ENCODE measurements around the gene SLC25A13.

SLC25A13 gene

DNA sequence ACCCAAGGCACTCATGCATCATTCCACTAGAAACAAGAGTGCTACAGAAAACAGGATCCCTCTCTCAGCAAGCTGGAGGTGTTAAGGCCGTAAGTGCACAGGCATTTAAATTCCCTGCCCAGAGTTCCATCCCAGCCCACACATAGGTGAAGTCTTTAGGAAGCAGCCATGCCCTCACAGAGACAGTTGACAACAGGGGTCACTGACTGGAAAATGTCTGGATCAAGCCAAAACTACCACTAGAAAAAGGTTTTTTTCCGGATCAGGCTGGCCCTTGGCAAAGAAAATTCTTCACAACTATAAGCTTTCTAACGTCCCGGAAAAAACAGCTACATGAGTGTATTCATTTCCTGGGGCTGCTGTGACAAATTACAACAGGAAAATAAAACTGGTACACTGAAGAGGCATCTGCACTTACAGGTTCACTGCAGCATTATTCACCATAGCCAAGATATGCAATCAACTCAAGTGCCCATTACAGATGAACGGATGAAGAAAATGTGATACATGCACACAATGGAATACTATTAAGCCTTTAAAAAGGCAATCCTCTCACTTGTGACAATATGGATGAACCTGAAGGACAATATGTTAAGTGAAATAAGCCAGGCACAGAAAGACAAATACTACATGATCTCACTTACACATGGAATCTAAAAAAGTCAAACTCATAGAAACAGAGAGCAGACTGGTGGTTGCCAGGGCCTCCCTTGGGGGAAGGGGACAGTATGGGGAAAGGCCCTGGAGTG lies 52.5 kb downstream of the SLC25A13 start:
- Histone ChIP-seq H2BK15ac (ENCODE audit: low read length) (no peak overlapping the region), H2BK12ac (ENCODE audit: low read length) (no peak overlapping the region), H3K27ac (replicated peaks; ENCODE audit: low read length) (no peak overlapping the region), H2BK5ac (ENCODE audit: low read length) (no peak overlapping the region), H3K9ac (ENCODE audit: low read depth, low read length, poor library complexity) (no peak overlapping the region), H4K8ac (ENCODE audit: low read depth, low read length) (no peak overlapping the region), H3K27me3 (ENCODE audit: control insufficient read depth in 3 of 3, insufficient read depth in 3 of 3, low read depth in 1 of 3, low read length in 3 of 3) (no peaks in the 10 kb centered on the region), H3K18ac (ENCODE audit: low read length) (no peak overlapping the region), H3K14ac (ENCODE audit: low read length) (no peak overlapping the region), H3K9me3 (replicated peaks in 1 of 2; ENCODE audit: control insufficient read depth in 2 of 2, insufficient read depth in 1 of 2, low read depth in 1 of 2, low read length in 2 of 2) (no peaks in the 10 kb centered on the region), H2BK120ac (ENCODE audit: low read depth, low read length) (no peak overlapping the region), H2AFZ (ENCODE audit: low read length) (no peak overlapping the region), H3K4me1 (ENCODE audit: control insufficient read depth in 2 of 2, insufficient read depth in 1 of 2, low read depth in 1 of 2, low read length in 2 of 2) (peaks cover 0 to 1% of the 10 kb centered on the region in 2 donors), H3K4ac (ENCODE audit: low read length) (no peak overlapping the region), H3K79me1 (ENCODE audit: low read depth, low read length) (peaks cover 2% of the 10 kb centered on the region), H2AK5ac (ENCODE audit: low read depth, low read length) (no peak overlapping the region), H3K36me3 (replicated peaks in 1 of 2; ENCODE audit: control insufficient read depth in 2 of 2, insufficient read depth in 2 of 2, low read length in 2 of 2) (peaks cover 0 to 41% of the 10 kb centered on the region in 2 donors), H3K4me2 (ENCODE audit: insufficient read depth, low read length, poor library complexity, severe bottlenecking) (no peak overlapping the region), H3K23ac (ENCODE audit: low read depth, low read length, poor library complexity) (no peak overlapping the region), H3K4me3 (ENCODE audit: low read length in 2 of 2) (no peak overlapping the region), H4K91ac (ENCODE audit: low read depth, low read length, poor library complexity) (no peak overlapping the region)
- no CpG with 5 or more reads among the region's 5 CpGs for WGBS, 2 donors (ENCODE audit: extremely low coverage in 2 of 2, insufficient read length in 2 of 2, insufficient replicate concordance in 1 of 2)
- DNase-seq (ENCODE audit: low spot score), result no peak

DNA sequence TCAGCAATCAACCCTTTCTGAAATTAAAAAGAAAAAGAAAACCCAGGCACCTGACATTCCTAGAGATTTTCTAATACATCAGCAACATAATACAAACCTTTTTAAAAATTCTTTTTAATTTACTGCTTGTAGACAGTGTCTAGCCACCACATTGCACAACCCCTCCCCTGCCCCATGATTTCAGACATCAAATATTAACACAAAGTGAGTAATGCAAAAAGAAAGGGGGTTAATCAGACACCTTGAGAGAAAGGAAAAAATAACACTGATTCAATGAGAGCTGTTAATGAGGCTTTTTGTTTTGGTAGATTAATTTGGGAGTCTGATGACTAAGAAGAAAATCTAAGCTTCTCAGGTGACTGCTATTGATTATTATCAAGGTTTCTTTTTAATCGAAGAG lies 55.3 kb downstream of the SLC25A13 start:
- no peak overlapping the region for H2BK15ac ChIP-seq (ENCODE audit: low read length)
- H3K36me3 ChIP-seq (replicated peaks in 1 of 2; ENCODE audit: control insufficient read depth in 2 of 2, insufficient read depth in 2 of 2, low read length in 2 of 2), result peaks cover 0 to 32% of the 10 kb centered on the region in 2 donors
- peaks cover 2% of the 10 kb centered on the region for H3K79me1 ChIP-seq (ENCODE audit: low read depth, low read length)
- no peak overlapping the region for H3K4me2 ChIP-seq (ENCODE audit: insufficient read depth, low read length, poor library complexity, severe bottlenecking)
- no peak overlapping the region for H2BK120ac ChIP-seq (ENCODE audit: low read depth, low read length)
- no peak overlapping the region for H2AK5ac ChIP-seq (ENCODE audit: low read depth, low read length)
- H2BK12ac ChIP-seq (ENCODE audit: low read length), result no peak overlapping the region
- peaks cover 0 to 1% of the 10 kb centered on the region in 2 donors for H3K4me1 ChIP-seq (ENCODE audit: control insufficient read depth in 2 of 2, insufficient read depth in 1 of 2, low read depth in 1 of 2, low read length in 2 of 2)
- H4K91ac ChIP-seq (ENCODE audit: low read depth, low read length, poor library complexity), result no peak overlapping the region
- H3K4ac ChIP-seq (ENCODE audit: low read length), result no peak overlapping the region
- H4K8ac ChIP-seq (ENCODE audit: low read depth, low read length), result no peak overlapping the region
- H3K9me3 ChIP-seq (replicated peaks in 1 of 2; ENCODE audit: control insufficient read depth in 2 of 2, insufficient read depth in 1 of 2, low read depth in 1 of 2, low read length in 2 of 2), result no peaks in the 10 kb centered on the region
- no peak overlapping the region for H3K18ac ChIP-seq (ENCODE audit: low read length)
- H3K23ac ChIP-seq (ENCODE audit: low read depth, low read length, poor library complexity), result no peak overlapping the region
- H3K9ac ChIP-seq (ENCODE audit: low read depth, low read length, poor library complexity), result no peak overlapping the region
- no peak for DNase-seq (ENCODE audit: low spot score)
- no peaks in the 10 kb centered on the region for H3K27me3 ChIP-seq (ENCODE audit: control insufficient read depth in 3 of 3, insufficient read depth in 3 of 3, low read depth in 1 of 3, low read length in 3 of 3)
- H3K4me3 ChIP-seq (ENCODE audit: low read length in 2 of 2), result no peak overlapping the region
- no peak overlapping the region for H2AFZ ChIP-seq (ENCODE audit: low read length)
- WGBS, 2 donors (ENCODE audit: extremely low coverage in 2 of 2, insufficient read length in 2 of 2, insufficient replicate concordance in 1 of 2), result no CpG with 5 or more reads among the region's 1 CpG
- H3K14ac ChIP-seq (ENCODE audit: low read length), result no peak overlapping the region
- no peak overlapping the region for H2BK5ac ChIP-seq (ENCODE audit: low read length)
- H3K27ac ChIP-seq (replicated peaks; ENCODE audit: low read length), result no peak overlapping the region

GRCh38 chr7:96266015-96266414 lies 55.9 kb downstream of the SLC25A13 start:
- no peak overlapping the region for H3K9ac ChIP-seq (ENCODE audit: low read depth, low read length, poor library complexity)

DNA sequence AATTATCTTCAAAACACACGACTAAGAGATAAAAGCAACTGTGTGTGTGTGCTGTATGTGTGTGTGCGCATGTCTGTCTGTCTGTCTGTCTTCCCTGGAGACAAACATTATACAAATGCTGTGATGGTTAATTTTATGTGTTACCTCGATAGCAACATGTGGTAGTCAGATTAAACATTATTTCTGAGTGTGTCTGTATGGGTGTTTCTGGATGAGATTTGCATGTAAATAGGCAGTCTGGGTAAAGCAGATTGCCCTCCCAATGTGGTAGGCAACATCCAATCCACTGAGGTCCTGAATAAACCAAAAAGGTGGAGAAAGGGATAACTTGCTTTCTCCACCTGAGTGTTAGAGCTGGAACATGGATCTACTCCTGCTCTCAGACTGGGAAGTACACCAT lies 67.9 kb downstream of the SLC25A13 start:
- DNase-seq (ENCODE audit: low spot score), result no peak
- H4K91ac ChIP-seq (ENCODE audit: low read depth, low read length, poor library complexity), result no peak overlapping the region
- no CpG with 5 or more reads among the region's 3 CpGs for WGBS, 2 donors (ENCODE audit: extremely low coverage in 2 of 2, insufficient read length in 2 of 2, insufficient replicate concordance in 1 of 2)

More at GRCh38 chr7:96266015-96266414, 55.9 kb downstream of the SLC25A13 start:
- Histone ChIP-seq H3K4me2 (ENCODE audit: insufficient read depth, low read length, poor library complexity, severe bottlenecking) (no peak overlapping the region), H3K79me1 (ENCODE audit: low read depth, low read length) (peaks cover 2% of the 10 kb centered on the region), H3K27ac (replicated peaks; ENCODE audit: low read length) (no peak overlapping the region), H3K4me1 (ENCODE audit: control insufficient read depth in 2 of 2, insufficient read depth in 1 of 2, low read depth in 1 of 2, low read length in 2 of 2) (peaks cover 0 to 1% of the 10 kb centered on the region in 2 donors), H2AK5ac (ENCODE audit: low read depth, low read length) (no peak overlapping the region), H4K91ac (ENCODE audit: low read depth, low read length, poor library complexity) (no peak overlapping the region), H3K36me3 (replicated peaks in 1 of 2; ENCODE audit: control insufficient read depth in 2 of 2, insufficient read depth in 2 of 2, low read length in 2 of 2) (peaks cover 0 to 32% of the 10 kb centered on the region in 2 donors), H3K27me3 (ENCODE audit: control insufficient read depth in 3 of 3, insufficient read depth in 3 of 3, low read depth in 1 of 3, low read length in 3 of 3) (no peaks in the 10 kb centered on the region), H3K9me3 (replicated peaks in 1 of 2; ENCODE audit: control insufficient read depth in 2 of 2, insufficient read depth in 1 of 2, low read depth in 1 of 2, low read length in 2 of 2) (no peaks in the 10 kb centered on the region), H2BK120ac (ENCODE audit: low read depth, low read length) (no peak overlapping the region), H3K4ac (ENCODE audit: low read length) (no peak overlapping the region), H2AFZ (ENCODE audit: low read length) (no peak overlapping the region), H3K4me3 (ENCODE audit: low read length in 2 of 2) (no peak overlapping the region), H2BK15ac (ENCODE audit: low read length) (no peak overlapping the region), H3K18ac (ENCODE audit: low read length) (no peak overlapping the region), H4K8ac (ENCODE audit: low read depth, low read length) (no peak overlapping the region), H3K23ac (ENCODE audit: low read depth, low read length, poor library complexity) (no peak overlapping the region), H2BK5ac (ENCODE audit: low read length) (no peak overlapping the region), H2BK12ac (ENCODE audit: low read length) (no peak overlapping the region), H3K14ac (ENCODE audit: low read length) (no peak overlapping the region)
- no peak for DNase-seq (ENCODE audit: low spot score)
- no CpG with 5 or more reads among the region's 1 CpG for WGBS, 2 donors (ENCODE audit: extremely low coverage in 2 of 2, insufficient read length in 2 of 2, insufficient replicate concordance in 1 of 2)

More for the DNA sequence above, 67.9 kb downstream of the SLC25A13 start:
- no peak overlapping the region for H4K8ac ChIP-seq (ENCODE audit: low read depth, low read length)
- no peak overlapping the region for H3K14ac ChIP-seq (ENCODE audit: low read length)
- H2BK15ac ChIP-seq (ENCODE audit: low read length), result no peak overlapping the region
- H3K27ac ChIP-seq (replicated peaks; ENCODE audit: low read length), result no peak overlapping the region
- H3K4me1 ChIP-seq (ENCODE audit: control insufficient read depth in 2 of 2, insufficient read depth in 1 of 2, low read depth in 1 of 2, low read length in 2 of 2), result no peaks in the 10 kb centered on the region
- H3K9me3 ChIP-seq (replicated peaks in 1 of 2; ENCODE audit: control insufficient read depth in 2 of 2, insufficient read depth in 1 of 2, low read depth in 1 of 2, low read length in 2 of 2), result no peaks in the 10 kb centered on the region
- H3K4me2 ChIP-seq (ENCODE audit: insufficient read depth, low read length, poor library complexity, severe bottlenecking), result no peak overlapping the region
- H2AFZ ChIP-seq (ENCODE audit: low read length), result no peak overlapping the region
- no peak overlapping the region for H2BK120ac ChIP-seq (ENCODE audit: low read depth, low read length)
- no peak overlapping the region for H3K4me3 ChIP-seq (ENCODE audit: low read length in 2 of 2)
- peaks cover 0 to 2% of the 10 kb centered on the region in 2 donors for H3K36me3 ChIP-seq (replicated peaks in 1 of 2; ENCODE audit: control insufficient read depth in 2 of 2, insufficient read depth in 2 of 2, low read length in 2 of 2)
- no peak overlapping the region for H3K4ac ChIP-seq (ENCODE audit: low read length)
- no peaks in the 10 kb centered on the region for H3K27me3 ChIP-seq (ENCODE audit: control insufficient read depth in 3 of 3, insufficient read depth in 3 of 3, low read depth in 1 of 3, low read length in 3 of 3)
- H3K23ac ChIP-seq (ENCODE audit: low read depth, low read length, poor library complexity), result no peak overlapping the region
- no peak overlapping the region for H2AK5ac ChIP-seq (ENCODE audit: low read depth, low read length)
- H2BK12ac ChIP-seq (ENCODE audit: low read length), result no peak overlapping the region
- no peak overlapping the region for H2BK5ac ChIP-seq (ENCODE audit: low read length)
- H3K79me1 ChIP-seq (ENCODE audit: low read depth, low read length), result peaks cover 2% of the 10 kb centered on the region
- H3K9ac ChIP-seq (ENCODE audit: low read depth, low read length, poor library complexity), result no peak overlapping the region
- H3K18ac ChIP-seq (ENCODE audit: low read length), result no peak overlapping the region
